Measurements from ENCODE around the gene CDHR1.
A peak's percentile ranks its signal among the peaks of the same experiment; 100 is the strongest.
"Not testable (repeated sequence)": the region's sequence is repeated elsewhere in the genome, so short reads cannot be mapped to it uniquely, and the experiment has no call there.

The CDHR1 gene

GRCh38 chr10:84194424-84195043 is at the start of gene CDHR1:
CDHR1 (plus strand) TSS chr10:84194537; CDS start chr10:84194761, 224 bp downstream.
- TF ChIP-seq CTCF (conservative IDR thresholded peaks at IDR 0.05) (no peak), ZFX (IDR thresholded peaks at IDR 0.05) (no peak)
- no peak within 1 kb of the TSS for H3K27ac ChIP-seq

GRCh38 chr10:84147347-84147746 is 47.0 kb upstream of the CDHR1 start:
- no peak overlapping the region for H3K27ac ChIP-seq
- no peak for TF ChIP-seq CTCF (conservative IDR thresholded peaks at IDR 0.05)
- TF ChIP-seq ZFX (IDR thresholded peaks at IDR 0.05) = no peak

GRCh38 chr10:84148006-84148597 is 46.2 kb upstream of the CDHR1 start:
- not testable (repeated sequence) for H3K27ac ChIP-seq
- TF ChIP-seq CTCF (conservative IDR thresholded peaks at IDR 0.05) = peak; percentile 86

GRCh38 chr10:84149854-84150253 is 44.5 kb upstream of the CDHR1 start:
- H3K27ac ChIP-seq = no peak overlapping the region
- TF ChIP-seq CTCF (conservative IDR thresholded peaks at IDR 0.05) (no peak), ZFX (IDR thresholded peaks at IDR 0.05) (no peak)

GRCh38 chr10:84152769-84153168 is 41.6 kb upstream of the CDHR1 start:
- no peak overlapping the region for H3K27ac ChIP-seq
- no peak for TF ChIP-seq ZFX (IDR thresholded peaks at IDR 0.05)
- no peak for TF ChIP-seq CTCF (conservative IDR thresholded peaks at IDR 0.05)

GRCh38 chr10:84155521-84155920 is 38.8 kb upstream of the CDHR1 start:
- no peak overlapping the region for H3K27ac ChIP-seq
- TF ChIP-seq ZFX (IDR thresholded peaks at IDR 0.05) (no peak), CTCF (conservative IDR thresholded peaks at IDR 0.05) (no peak)

GRCh38 chr10:84156009-84156408 is 38.3 kb upstream of the CDHR1 start:
- no peak for TF ChIP-seq ZFX (IDR thresholded peaks at IDR 0.05)
- TF ChIP-seq CTCF (conservative IDR thresholded peaks at IDR 0.05) = no peak
- H3K27ac ChIP-seq = no peak overlapping the region
